ENCODE data around the gene TM9SF1.

Gene TM9SF1

DNA sequence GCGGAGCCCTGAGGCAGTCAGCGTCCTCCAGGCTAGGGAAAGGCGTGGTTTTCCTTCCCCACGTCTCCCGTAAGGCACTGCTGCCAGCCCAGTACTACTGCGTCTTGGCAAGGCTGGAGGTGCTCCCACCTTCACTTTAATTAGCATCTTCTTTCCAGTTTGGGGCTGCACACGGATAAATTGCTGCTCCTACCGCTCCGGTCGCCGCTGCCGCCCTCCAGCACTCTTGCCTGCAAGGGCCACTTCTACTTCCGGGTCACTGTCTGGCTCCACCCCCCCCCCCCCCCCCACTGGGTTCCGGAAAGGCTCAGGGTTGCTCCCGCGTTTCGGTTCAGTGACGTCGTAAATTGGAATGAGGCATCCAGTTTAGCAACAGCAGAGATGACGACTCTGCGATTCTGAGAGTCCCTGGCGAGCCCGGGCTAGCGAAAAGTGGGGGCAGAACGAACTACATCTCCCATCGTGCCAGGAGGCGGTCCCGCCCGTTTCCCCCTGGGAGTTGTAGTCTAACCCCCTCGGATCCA lies 36.9 kb upstream of the TM9SF1 start, which contains the start of gene NEDD8:
Gene NEDD8 (minus strand): TSS at position 247 of the 524 bp plus-strand sequence. CDS start 100 bp downstream, at position 147.
- TF ChIP-seq CTCF (IDR thresholded peaks at IDR 0.05) = no peak

DNA sequence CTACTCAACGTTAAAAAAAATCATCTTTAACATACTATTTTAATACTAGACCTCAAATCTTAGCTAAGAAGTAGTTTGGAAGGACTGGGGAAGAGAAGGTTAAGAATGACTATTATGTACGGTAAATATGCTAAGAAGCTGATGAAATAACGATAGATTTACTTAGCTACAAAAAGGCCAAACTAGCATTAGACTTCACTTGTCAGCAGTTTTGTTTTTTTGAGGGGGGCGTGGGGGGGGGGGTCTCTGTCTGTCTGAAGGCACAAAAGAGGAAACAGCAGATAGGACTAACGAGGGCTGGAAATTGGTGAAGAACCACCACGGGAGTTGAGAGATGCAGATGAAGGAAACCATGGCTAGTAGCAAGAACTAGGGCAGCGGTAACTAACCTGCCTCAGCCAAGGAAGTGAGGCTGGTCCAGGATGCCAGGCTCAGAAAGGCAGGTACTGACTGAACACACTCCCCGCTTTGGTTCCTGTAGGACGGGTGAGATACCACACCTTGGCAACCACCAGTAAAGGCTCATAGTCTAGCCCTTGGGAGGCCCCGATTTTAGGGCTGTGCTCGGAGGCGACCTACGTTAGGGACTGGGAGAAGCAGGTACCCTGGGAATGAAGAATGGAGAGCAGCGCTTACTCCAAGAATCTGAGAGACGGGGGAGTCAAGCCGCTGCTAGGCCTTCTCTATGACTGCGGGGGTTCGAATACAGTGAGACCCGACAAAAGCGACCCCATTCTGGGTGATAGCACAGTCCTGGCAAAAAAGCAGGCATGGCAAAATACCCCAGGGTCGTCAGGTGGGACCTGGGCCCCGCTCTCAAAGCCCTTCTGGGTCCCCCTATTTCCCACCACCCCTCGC lies 36.3 kb upstream of the TM9SF1 start:
- no peak for TF ChIP-seq CTCF (IDR thresholded peaks at IDR 0.05)

- no peak for TF ChIP-seq CTCF (IDR thresholded peaks at IDR 0.05)
These were observed 33.7 kb upstream of the TM9SF1 start for GRCh38 chr14:24228902-24229301.

GRCh38 chr14:24226473-24226872 lies 31.2 kb upstream of the TM9SF1 start:
- TF ChIP-seq CTCF (IDR thresholded peaks at IDR 0.05) = no peak

GRCh38 chr14:24224618-24225071 lies 29.4 kb upstream of the TM9SF1 start:
- TF ChIP-seq CTCF (IDR thresholded peaks at IDR 0.05) = no peak

DNA sequence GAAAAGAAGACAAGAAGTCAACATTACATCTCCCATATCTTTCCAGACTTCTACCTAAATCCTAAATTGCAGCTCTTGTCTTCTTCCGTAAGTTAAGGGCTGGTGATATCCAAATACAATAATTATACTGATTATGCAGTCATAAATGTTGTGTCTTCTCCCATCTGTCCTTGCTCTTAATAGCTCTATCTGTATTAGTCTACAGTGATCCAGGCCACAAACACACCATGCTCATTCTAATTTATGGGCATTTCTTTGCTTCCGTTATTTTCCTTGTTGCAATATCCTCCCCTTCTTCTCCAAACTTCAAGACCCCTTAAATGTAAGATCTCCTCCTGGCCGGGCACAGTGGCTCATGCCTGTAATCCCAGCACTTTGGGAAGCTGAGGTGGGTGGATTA lies 24.3 kb upstream of the TM9SF1 start:
- no peak for TF ChIP-seq CTCF (IDR thresholded peaks at IDR 0.05)

GRCh38 chr14:24219080-24219479 lies 23.8 kb upstream of the TM9SF1 start:
- no peak for TF ChIP-seq CTCF (IDR thresholded peaks at IDR 0.05)
